WTC11 (cell line): Measurements from ENCODE around the gene SORT1. TPM values are rescaled to one million over a fixed set of nuclear protein-coding genes. Genes with fewer than 3 reads are reported as not detected.

ENCODE experiments used
- ATAC-seq: fragments of 200-7000 bp; cut with Tn5 transposase; 2 replicates; pipeline ENCODE4 v1.10.0; 2021; ENCODE audit warnings: mild to moderate bottlenecking, moderate library complexity
- CTCF ChIA-PET: fragments of 300-600 bp; sonication (Branson Sonifier 250); formaldehyde crosslinking; loops from one replicate; lab custom pipeline; 2021; ENCODE audit warnings: antibody characterized with exemption; lab: Charles Lee
- POLR2A ChIA-PET: fragments of 350-600 bp; sonication (Branson Sonifier 250); formaldehyde crosslinking; loops from one replicate; lab custom pipeline; 2021; ENCODE audit warnings: antibody characterized with exemption; lab: Charles Lee
- DNase-seq: peaks from one replicate; pipeline ENCODE4 v3.0.0; 2021; ENCODE audit warnings: low spot score
- H3K27ac Mint-ChIP-seq: 2 replicates; pipeline ENCODE4 v1.8.0; 2021; ENCODE audit warnings: mixed read lengths
- H3K27me3 Mint-ChIP-seq: 2 replicates; pipeline ENCODE4 v1.8.0; 2021; ENCODE audit warnings: low read depth, mild to moderate bottlenecking, moderate library complexity, mixed read lengths
- H3K36me3 Mint-ChIP-seq: 2 replicates; pipeline ENCODE4 v1.8.0; 2021; ENCODE audit warnings: mixed read lengths
- H3K4me1 Mint-ChIP-seq: 2 replicates; pipeline ENCODE4 v1.8.0; 2022; ENCODE audit warnings: mixed read lengths
- H3K4me3 Mint-ChIP-seq: 2 replicates; pipeline ENCODE4 v1.8.0; 2021; ENCODE audit warnings: mild to moderate bottlenecking, moderate library complexity, mixed read lengths
- H3K9me3 Mint-ChIP-seq: 2 replicates; pipeline ENCODE4 v1.8.0; 2021; ENCODE audit warnings: mixed read lengths
- AR ChIP-seq: fragments of 250-450 bp; sonication (Bioruptor Pico); IDR thresholded peaks from 2 replicates; pipeline ENCODE4 v1.9.0; 2021; ENCODE audit warnings: mild to moderate bottlenecking
- CBFB ChIP-seq: sonication (generic); formaldehyde crosslinking; IDR thresholded peaks from 2 replicates; pipeline ENCODE4 v1.8.1; 2022; ENCODE audit warnings: mild to moderate bottlenecking, low read depth, missing genetic modification reagents
- CREM ChIP-seq: sonication (generic); formaldehyde crosslinking; IDR thresholded peaks from 2 replicates; pipeline ENCODE4 v1.8.1; 2022; ENCODE audit warnings: mild to moderate bottlenecking, missing genetic modification reagents, moderate library complexity
- E2F4 ChIP-seq: sonication (generic); formaldehyde crosslinking; IDR thresholded peaks from 2 replicates; pipeline ENCODE4 v1.8.1; 2022; ENCODE audit warnings: low read depth, mild to moderate bottlenecking, moderate library complexity, missing genetic modification reagents, borderline replicate concordance
- ELF4 ChIP-seq: sonication (generic); formaldehyde crosslinking; IDR thresholded peaks from 2 replicates; pipeline ENCODE4 v1.8.1; 2022; ENCODE audit warnings: low read depth, mild to moderate bottlenecking, moderate library complexity, missing genetic modification reagents
- ESRRA ChIP-seq: sonication (generic); formaldehyde crosslinking; IDR thresholded peaks from 2 replicates; pipeline ENCODE4 v1.8.1; 2022; ENCODE audit warnings: mild to moderate bottlenecking, missing genetic modification reagents, borderline replicate concordance
- FOXJ3 ChIP-seq: sonication (generic); formaldehyde crosslinking; IDR thresholded peaks from 2 replicates; pipeline ENCODE4 v1.9.0; 2021; ENCODE audit warnings: missing genetic modification reagents, mild to moderate bottlenecking, borderline replicate concordance
- FOXP4 ChIP-seq: sonication (generic); formaldehyde crosslinking; IDR thresholded peaks from 2 replicates; pipeline ENCODE4 v1.8.0; 2022; ENCODE audit warnings: mild to moderate bottlenecking, missing genetic modification reagents
- JUN ChIP-seq: sonication (generic); formaldehyde crosslinking; IDR thresholded peaks from 2 replicates; pipeline ENCODE4 v1.8.0; 2023; ENCODE audit warnings: mild to moderate bottlenecking, missing genetic modification reagents
- NFYB ChIP-seq: sonication (generic); formaldehyde crosslinking; conservative IDR thresholded peaks from 2 replicates; pipeline ENCODE4 v1.8.0; 2022; ENCODE audit warnings: low read depth, missing genetic modification reagents
- NR1H2 ChIP-seq: sonication (generic); formaldehyde crosslinking; IDR thresholded peaks from 2 replicates; pipeline ENCODE4 v1.9.0; 2021; ENCODE audit warnings: mild to moderate bottlenecking, moderate library complexity, missing genetic modification reagents
- SMAD3 ChIP-seq: sonication (generic); formaldehyde crosslinking; IDR thresholded peaks from 2 replicates; pipeline ENCODE4 v1.8.0; 2022; ENCODE audit warnings: missing genetic modification reagents, mild to moderate bottlenecking, borderline replicate concordance
- SOX15 ChIP-seq: fragments of 250-450 bp; sonication (Bioruptor Pico); IDR thresholded peaks from 2 replicates; pipeline ENCODE4 v1.9.0; 2021; ENCODE audit warnings: mild to moderate bottlenecking
- STAT6 ChIP-seq: sonication (generic); formaldehyde crosslinking; conservative IDR thresholded peaks from 2 replicates; pipeline ENCODE4 v1.8.1; 2023; ENCODE audit warnings: mild to moderate bottlenecking, low read depth, missing genetic modification reagents, moderate library complexity
- TEAD4 ChIP-seq: sonication (generic); formaldehyde crosslinking; IDR thresholded peaks from 2 replicates; pipeline ENCODE4 v1.8.0; 2022; ENCODE audit warnings: mild to moderate bottlenecking, missing genetic modification reagents
- USF2 ChIP-seq: sonication (generic); formaldehyde crosslinking; IDR thresholded peaks from 2 replicates; pipeline ENCODE4 v1.8.1; 2023; ENCODE audit warnings: mild to moderate bottlenecking, missing genetic modification reagents, moderate library complexity
- ZBTB21 ChIP-seq: sonication (generic); formaldehyde crosslinking; IDR thresholded peaks from 2 replicates; pipeline ENCODE4 v1.8.1; 2023; ENCODE audit warnings: mild to moderate bottlenecking, missing genetic modification reagents, borderline replicate concordance
- ZBTB43 ChIP-seq: sonication (generic); formaldehyde crosslinking; IDR thresholded peaks from 2 replicates; pipeline ENCODE4 v1.8.1; 2023; ENCODE audit warnings: mild to moderate bottlenecking, missing genetic modification reagents
- ZNF532 ChIP-seq: fragments of 250-450 bp; sonication (Bioruptor Pico); IDR thresholded peaks from 2 replicates; pipeline ENCODE4 v1.9.0; 2021; ENCODE audit warnings: mild to moderate bottlenecking, borderline replicate concordance
- total RNA-seq: library from RNA; stranded (reverse); gene quantifications from 3 replicates; pipeline ENCODE4 v1.2.3, GENCODE V29; 2021

The SORT1 gene
- total RNA-seq, 1 experiment from 2014 or later = 55.9 TPM

- TF ChIP-seq CBFB (CRISPR knock-in tag) (no peak), FOXJ3 (no peak), SMAD3 (CRISPR knock-in tag) (no peak), CREM (CRISPR knock-in tag) (no peak), ZBTB43 (CRISPR knock-in tag) (no peak)
- TF ChIP-seq, all 79 proteins: peak for 0
Observed at GRCh38 chr1:109347511-109347910, 50.2 kb downstream of the SORT1 start (continued).

GRCh38 chr1:109341944-109342930, 55.5 kb downstream of the SORT1 start:
- Mint-ChIP-seq H3K27me3 (no peaks in the 10 kb centered on the region), H3K27ac (no peak overlapping the region), H3K4me1 (no peaks in the 10 kb centered on the region), H3K4me3 (no peak overlapping the region), H3K36me3 (peaks cover 65% of the 10 kb centered on the region), H3K9me3 (no peaks in the 10 kb centered on the region)
- POLR2A ChIA-PET = no interaction called here
- TF ChIP-seq CBFB (CRISPR knock-in tag) (no peak), NFYB (CRISPR knock-in tag) (no peak), AR (no peak), ZBTB21 (CRISPR knock-in tag) (no peak), ESRRA (no peak), E2F4 (CRISPR knock-in tag) (no peak), JUN (CRISPR knock-in tag) (no peak), TEAD4 (CRISPR knock-in tag) (no peak), STAT6 (no peak), USF2 (no peak), SOX15 (CRISPR knock-in tag) (no peak), FOXP4 (no peak), NR1H2 (CRISPR knock-in tag) (no peak), ELF4 (CRISPR knock-in tag) (no peak), ZNF532 (CRISPR knock-in tag) (no peak)
- no peak for DNase-seq
- ATAC-seq = no peak
- CTCF ChIA-PET = no interaction called here
